GM12873 (cell line): ENCODE data around the gene GPA33.

Experiments
- CTCF ChIP-seq: IDR thresholded peaks from 2 replicates; pipeline ENCODE4 v1.5.1; 2012; ENCODE audit warnings: low read depth, mild to moderate bottlenecking, moderate library complexity, low read length, control low read depth; ENCODE audit not compliant: insufficient read depth; ENCODE audit errors: missing control alignments

GPA33 gene

GRCh38 chr1:167116174-167116573 lies 26.0 kb upstream of the GPA33 start:
- no peak for TF ChIP-seq CTCF

GRCh38 chr1:167115655-167116054 lies 25.5 kb upstream of the GPA33 start:
- no peak for TF ChIP-seq CTCF

GRCh38 chr1:167114725-167115124 lies 24.5 kb upstream of the GPA33 start:
- TF ChIP-seq CTCF = no peak

- TF ChIP-seq CTCF = no peak
Observed at GRCh38 chr1:167111868-167112709, 21.9 kb upstream of the GPA33 start.

- no peak for TF ChIP-seq CTCF
Observed at GRCh38 chr1:167110586-167110985, 20.4 kb upstream of the GPA33 start.

- TF ChIP-seq CTCF = no peak
Observed at GRCh38 chr1:167109125-167109524, 18.9 kb upstream of the GPA33 start.

GRCh38 chr1:167107456-167107855 lies 17.3 kb upstream of the GPA33 start:
- TF ChIP-seq CTCF = no peak
